ENCODE results near the gene GAD2.

- TF ChIP-seq, protein P1, sequence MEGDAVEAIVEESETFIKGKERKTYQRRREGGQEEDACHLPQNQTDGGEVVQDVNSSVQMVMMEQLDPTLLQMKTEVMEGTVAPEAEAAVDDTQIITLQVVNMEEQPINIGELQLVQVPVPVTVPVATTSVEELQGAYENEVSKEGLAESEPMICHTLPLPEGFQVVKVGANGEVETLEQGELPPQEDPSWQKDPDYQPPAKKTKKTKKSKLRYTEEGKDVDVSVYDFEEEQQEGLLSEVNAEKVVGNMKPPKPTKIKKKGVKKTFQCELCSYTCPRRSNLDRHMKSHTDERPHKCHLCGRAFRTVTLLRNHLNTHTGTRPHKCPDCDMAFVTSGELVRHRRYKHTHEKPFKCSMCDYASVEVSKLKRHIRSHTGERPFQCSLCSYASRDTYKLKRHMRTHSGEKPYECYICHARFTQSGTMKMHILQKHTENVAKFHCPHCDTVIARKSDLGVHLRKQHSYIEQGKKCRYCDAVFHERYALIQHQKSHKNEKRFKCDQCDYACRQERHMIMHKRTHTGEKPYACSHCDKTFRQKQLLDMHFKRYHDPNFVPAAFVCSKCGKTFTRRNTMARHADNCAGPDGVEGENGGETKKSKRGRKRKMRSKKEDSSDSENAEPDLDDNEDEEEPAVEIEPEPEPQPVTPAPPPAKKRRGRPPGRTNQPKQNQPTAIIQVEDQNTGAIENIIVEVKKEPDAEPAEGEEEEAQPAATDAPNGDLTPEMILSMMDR (conservative IDR thresholded peaks at IDR 0.05; ENCODE audit: low read depth in 2 of 2) = no peak
- TF ChIP-seq POLR2AphosphoS5 (IDR thresholded peaks at IDR 0.05; ENCODE audit: low read depth) (no peak), EZH2 (IDR thresholded peaks at IDR 0.05; ENCODE audit: low read depth, unreplicated experiment) (no peak), REST (IDR thresholded peaks at IDR 0.05; ENCODE audit: unreplicated experiment) (no peak)
Measured at GRCh38 chr10:26254616-26255015, 38.0 kb downstream of the GAD2 start.

Data from GM23338 (cell line).